ENCODE data around the gene VAMP7.
"Not testable (repeated sequence)": the region's sequence is repeated elsewhere in the genome, so short reads cannot be mapped to it uniquely, and the experiment has no call there.

Gene VAMP7, protein sequence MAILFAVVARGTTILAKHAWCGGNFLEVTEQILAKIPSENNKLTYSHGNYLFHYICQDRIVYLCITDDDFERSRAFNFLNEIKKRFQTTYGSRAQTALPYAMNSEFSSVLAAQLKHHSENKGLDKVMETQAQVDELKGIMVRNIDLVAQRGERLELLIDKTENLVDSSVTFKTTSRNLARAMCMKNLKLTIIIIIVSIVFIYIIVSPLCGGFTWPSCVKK

GRCh38 chrX:155881158-155881993, at the start of gene VAMP7:
VAMP7 (plus strand) TSS chrX:155881345; CDS start chrX:155889467, 8,122 bp downstream.
- peak; percentile 100 for ATAC-seq
- TF ChIP-seq ZNF8 (CRISPR knock-in tag; IDR thresholded peaks at IDR 0.05) (no peak), PPARA (CRISPR knock-in tag; IDR thresholded peaks at IDR 0.05; ENCODE audit: borderline replicate concordance) (no peak), BACH2 (CRISPR knock-in tag; IDR thresholded peaks at IDR 0.05; ENCODE audit: borderline replicate concordance) (no peak), RARB (CRISPR knock-in tag; IDR thresholded peaks at IDR 0.05) (no peak), ZNF70 (CRISPR knock-in tag; IDR thresholded peaks at IDR 0.05) (no peak), TSHZ2 (CRISPR knock-in tag; IDR thresholded peaks at IDR 0.05) (0 out of 2 replicates have a peak, but pooled peaks have one; percentile 19), GLIS3 (CRISPR knock-in tag; IDR thresholded peaks at IDR 0.05) (no peak)

DNA sequence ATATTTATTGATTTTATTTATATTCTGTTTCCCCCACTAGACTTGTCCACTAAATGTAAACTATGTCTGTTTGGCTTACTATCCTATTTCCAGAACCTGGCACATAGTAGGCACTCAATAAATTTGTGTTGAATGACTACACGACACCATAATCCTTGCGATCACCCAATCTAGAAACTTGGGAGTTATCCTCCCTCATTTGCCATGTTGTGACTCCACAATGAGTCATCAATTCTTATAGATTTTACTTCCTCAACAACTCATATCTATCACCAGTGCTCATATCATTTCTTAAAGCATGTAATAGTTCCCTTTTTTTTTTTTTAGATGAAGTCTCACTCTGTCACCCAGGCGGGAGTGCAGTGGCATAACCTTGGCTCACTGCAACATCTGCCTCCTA, 39.9 kb upstream of the VAMP7 start:
- TF ChIP-seq SNAI2 (CRISPR knock-in tag; IDR thresholded peaks at IDR 0.05) (no peak), TCF4 (CRISPR knock-in tag; IDR thresholded peaks at IDR 0.05; ENCODE audit: borderline replicate concordance) (no peak), ISL1 (CRISPR knock-in tag; IDR thresholded peaks at IDR 0.05) (no peak), CREB5 (CRISPR knock-in tag; IDR thresholded peaks at IDR 0.05; ENCODE audit: low read depth) (no peak), PPARA (CRISPR knock-in tag; IDR thresholded peaks at IDR 0.05; ENCODE audit: borderline replicate concordance) (no peak), ARNTL (CRISPR knock-in tag; IDR thresholded peaks at IDR 0.05; ENCODE audit: borderline replicate concordance, low read depth) (no peak), ZNF70 (CRISPR knock-in tag; IDR thresholded peaks at IDR 0.05) (no peak), ZNF565 (CRISPR knock-in tag; conservative IDR thresholded peaks at IDR 0.05; ENCODE audit: low read depth) (no peak), ZFP3 (CRISPR knock-in tag; IDR thresholded peaks at IDR 0.05) (no peak), ZC3H10 (CRISPR knock-in tag; IDR thresholded peaks at IDR 0.05) (no peak), CSRNP3 (CRISPR knock-in tag; IDR thresholded peaks at IDR 0.05) (no peak), CSDC2 (CRISPR knock-in tag; IDR thresholded peaks at IDR 0.05) (no peak), ZNF8 (CRISPR knock-in tag; IDR thresholded peaks at IDR 0.05) (no peak), BACH2 (CRISPR knock-in tag; IDR thresholded peaks at IDR 0.05; ENCODE audit: borderline replicate concordance) (no peak), OSR1 (CRISPR knock-in tag; IDR thresholded peaks at IDR 0.05) (no peak)
- TF ChIP-seq, protein P1, sequence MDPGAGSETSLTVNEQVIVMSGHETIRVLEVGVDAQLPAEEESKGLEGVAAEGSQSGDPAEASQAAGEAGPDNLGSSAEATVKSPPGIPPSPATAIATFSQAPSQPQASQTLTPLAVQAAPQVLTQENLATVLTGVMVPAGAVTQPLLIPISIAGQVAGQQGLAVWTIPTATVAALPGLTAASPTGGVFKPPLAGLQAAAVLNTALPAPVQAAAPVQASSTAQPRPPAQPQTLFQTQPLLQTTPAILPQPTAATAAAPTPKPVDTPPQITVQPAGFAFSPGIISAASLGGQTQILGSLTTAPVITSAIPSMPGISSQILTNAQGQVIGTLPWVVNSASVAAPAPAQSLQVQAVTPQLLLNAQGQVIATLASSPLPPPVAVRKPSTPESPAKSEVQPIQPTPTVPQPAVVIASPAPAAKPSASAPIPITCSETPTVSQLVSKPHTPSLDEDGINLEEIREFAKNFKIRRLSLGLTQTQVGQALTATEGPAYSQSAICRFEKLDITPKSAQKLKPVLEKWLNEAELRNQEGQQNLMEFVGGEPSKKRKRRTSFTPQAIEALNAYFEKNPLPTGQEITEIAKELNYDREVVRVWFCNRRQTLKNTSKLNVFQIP (CRISPR knock-in tag; IDR thresholded peaks at IDR 0.05; ENCODE audit: borderline replicate concordance, low read depth) = no peak
- no peak for ATAC-seq

- not testable (repeated sequence) for ATAC-seq
Observed at GRCh38 chrX:155851786-155852185, 29.4 kb upstream of the VAMP7 start.

GRCh38 chrX:155857561-155857960, 23.6 kb upstream of the VAMP7 start:
- TF ChIP-seq GLIS3 (CRISPR knock-in tag; IDR thresholded peaks at IDR 0.05) (no peak), ESRRG (CRISPR knock-in tag; IDR thresholded peaks at IDR 0.05) (no peak), TCF4 (CRISPR knock-in tag; IDR thresholded peaks at IDR 0.05; ENCODE audit: borderline replicate concordance) (no peak), ZFP30 (CRISPR knock-in tag; IDR thresholded peaks at IDR 0.05) (no peak)
- peak; percentile 39; the same call in 1 of the 3 replicates for ATAC-seq

All from SK-N-SH treated with all-trans-retinoic acid at 6 μM for 48 hours (cell line).